HL-60 (cell line): ENCODE measurements around the gene VEGFD.

Experiments used
- DNase-seq, 2 experiments: peaks; one replicate each; pipeline ENCODE4 v3.0.0-alpha.2; 2010 to 2020; ENCODE audit warnings: low read depth in 1 of 2, low spot score in 1 of 2
- H3K27ac ChIP-seq: fragments of 250-450 bp; sonication (Bioruptor Pico); replicated peaks from 2 replicates; pipeline ENCODE4 v1.5.1; 2020; ENCODE audit warnings: mild to moderate bottlenecking, moderate library complexity
- H3K27me3 ChIP-seq: fragments of 250-450 bp; sonication (Bioruptor Pico); 2 replicates; pipeline ENCODE4 v1.5.1; 2021; ENCODE audit warnings: mild to moderate bottlenecking, moderate library complexity; ENCODE audit not compliant: insufficient read depth, poor library complexity, severe bottlenecking
- H3K4me3 ChIP-seq: replicated peaks from 2 replicates; pipeline ENCODE4 v1.5.1; 2011; ENCODE audit warnings: mild to moderate bottlenecking, control low read depth, low read length; ENCODE audit not compliant: insufficient read depth
- CTCF ChIP-seq: IDR thresholded peaks from one replicate; pipeline ENCODE4 v1.5.1; 2011; ENCODE audit warnings: low read length, control low read depth, inconsistent platforms; ENCODE audit not compliant: insufficient read depth
- GABPA ChIP-seq: IDR thresholded peaks from 2 replicates; pipeline ENCODE4 v1.6.1; 2012; ENCODE audit warnings: low read depth
- POLR2AphosphoS5 ChIP-seq: IDR thresholded peaks from 2 replicates; pipeline ENCODE4 v1.6.1; 2012; ENCODE audit warnings: low read depth
- REST ChIP-seq: IDR thresholded peaks from 2 replicates; pipeline ENCODE4 v1.6.1; 2012; ENCODE audit warnings: low read depth; ENCODE audit not compliant: insufficient replicate concordance
- SPI1 ChIP-seq: IDR thresholded peaks from 2 replicates; pipeline ENCODE4 v1.6.1; 2012; ENCODE audit warnings: low read depth, mild to moderate bottlenecking, borderline replicate concordance

Gene VEGFD

GRCh38 chrX:15391850-15392249 lies 7.6 kb upstream of the VEGFD start:
- Histone ChIP-seq H3K4me3 (no peak overlapping the region), H3K27ac (no peak overlapping the region), H3K27me3 (no peaks in the 10 kb centered on the region)
- DNase-seq: no peak
- TF ChIP-seq REST (no peak), POLR2AphosphoS5 (no peak)

- TF ChIP-seq CTCF: no peak
- TF ChIP-seq SPI1: no peak
- no peak for TF ChIP-seq REST
- TF ChIP-seq POLR2AphosphoS5: no peak
- TF ChIP-seq GABPA: no peak
- Histone ChIP-seq H3K27me3 (peaks cover 10% of the 10 kb centered on the region), H3K4me3 (no peak overlapping the region), H3K27ac (no peak overlapping the region)
- DNase-seq: no peak
These were observed 1.4 kb downstream of the VEGFD start for GRCh38 chrX:15382813-15383212.

- no peak overlapping the region for H3K4me3 ChIP-seq
- no peak for DNase-seq
- H3K27me3 ChIP-seq: no peaks in the 10 kb centered on the region
- no peak overlapping the region for H3K27ac ChIP-seq
- TF ChIP-seq GABPA (no peak), REST (no peak), POLR2AphosphoS5 (no peak), SPI1 (no peak)
These were observed 7.3 kb downstream of the VEGFD start for GRCh38 chrX:15376956-15377355.

- Histone ChIP-seq H3K27me3 (no peaks in the 10 kb centered on the region), H3K4me3 (no peak overlapping the region), H3K27ac (no peak overlapping the region)
- no peak for DNase-seq
- TF ChIP-seq POLR2AphosphoS5 (no peak), REST (no peak), SPI1 (no peak), GABPA (no peak), CTCF (no peak)
These were observed 10.2 kb downstream of the VEGFD start for GRCh38 chrX:15373976-15374375.
